Muscle of arm (tissue), 12 donors: ENCODE measurements around the gene CPNE5. TPM values are rescaled to one million over a fixed set of nuclear protein-coding genes. Genes with fewer than 3 reads are reported as not detected.
A peak's percentile ranks its signal among the peaks of the same experiment; 100 is the strongest.

Experiments
- DNase-seq: peaks from one replicate; pipeline ENCODE4 v3.0.0-alpha.2; 2013
- polyA plus RNA-seq, 12 donors: library from polyadenylated mRNA; unstranded; fragments of 120-200 nt; gene quantifications; one replicate each; pipeline ENCODE4 v1.2.1, GENCODE V29; 2013; ENCODE audit not compliant: insufficient read length in 12 of 12

The CPNE5 gene
- polyA plus RNA-seq, 12 donors: 5.7 to 30.5 (median 11.1) TPM; not detected in 1

DNA sequence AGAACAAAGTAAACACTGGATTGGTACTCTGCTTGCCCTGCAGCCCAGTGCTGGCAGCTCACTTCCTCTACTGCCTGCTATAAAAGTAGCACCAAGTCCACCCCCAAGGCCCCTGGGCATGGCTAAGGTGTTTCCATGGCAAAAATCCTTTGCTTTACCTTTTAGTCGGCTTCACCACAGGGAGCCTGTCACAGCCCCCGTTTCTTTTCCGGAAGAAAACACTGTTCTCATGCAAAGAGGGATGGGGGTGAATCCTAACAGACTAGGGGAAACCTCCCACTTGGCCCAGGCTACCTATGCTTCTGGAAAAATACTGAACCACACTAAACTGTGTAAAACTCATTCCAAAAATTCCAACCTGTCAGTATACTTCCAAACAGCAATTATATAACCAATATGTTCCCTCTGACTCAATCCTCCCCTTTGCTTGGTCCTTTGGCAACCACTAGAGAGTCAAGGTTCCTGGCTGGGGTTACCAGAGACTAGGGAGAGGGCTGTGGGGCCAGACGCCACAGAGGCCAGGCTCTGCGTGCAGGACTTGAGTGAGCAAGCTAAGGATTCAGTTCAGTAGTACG is 19.2 kb upstream of the CPNE5 start:
- no peak for DNase-seq

GRCh38 chr6:36857325-36857724 is 18.1 kb upstream of the CPNE5 start:
- no peak for DNase-seq

DNA sequence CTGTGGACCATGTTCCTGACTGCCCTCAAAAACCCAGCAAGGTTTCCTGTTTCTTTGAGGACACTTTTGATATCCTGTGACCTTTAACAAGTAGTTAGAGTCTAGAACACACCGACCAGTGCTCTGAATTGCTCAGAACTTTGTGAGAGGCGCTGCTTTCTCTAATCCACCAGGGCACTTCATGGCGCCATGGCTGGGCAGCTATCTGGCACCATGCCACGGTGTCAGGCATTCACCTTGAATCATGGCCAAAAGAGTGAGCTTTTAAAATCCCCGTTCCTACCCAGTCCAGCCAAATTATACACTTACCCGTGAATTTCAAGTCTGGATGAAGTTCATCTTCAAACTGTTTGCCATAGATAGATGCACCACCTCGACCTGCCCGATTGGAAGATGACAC is 17.0 kb upstream of the CPNE5 start:
- DNase-seq: no peak

- no peak for DNase-seq
Measured at GRCh38 chr6:36855750-36856149, 16.5 kb upstream of the CPNE5 start.

- DNase-seq: no peak
Measured at GRCh38 chr6:36853325-36853724, 14.1 kb upstream of the CPNE5 start.

DNA sequence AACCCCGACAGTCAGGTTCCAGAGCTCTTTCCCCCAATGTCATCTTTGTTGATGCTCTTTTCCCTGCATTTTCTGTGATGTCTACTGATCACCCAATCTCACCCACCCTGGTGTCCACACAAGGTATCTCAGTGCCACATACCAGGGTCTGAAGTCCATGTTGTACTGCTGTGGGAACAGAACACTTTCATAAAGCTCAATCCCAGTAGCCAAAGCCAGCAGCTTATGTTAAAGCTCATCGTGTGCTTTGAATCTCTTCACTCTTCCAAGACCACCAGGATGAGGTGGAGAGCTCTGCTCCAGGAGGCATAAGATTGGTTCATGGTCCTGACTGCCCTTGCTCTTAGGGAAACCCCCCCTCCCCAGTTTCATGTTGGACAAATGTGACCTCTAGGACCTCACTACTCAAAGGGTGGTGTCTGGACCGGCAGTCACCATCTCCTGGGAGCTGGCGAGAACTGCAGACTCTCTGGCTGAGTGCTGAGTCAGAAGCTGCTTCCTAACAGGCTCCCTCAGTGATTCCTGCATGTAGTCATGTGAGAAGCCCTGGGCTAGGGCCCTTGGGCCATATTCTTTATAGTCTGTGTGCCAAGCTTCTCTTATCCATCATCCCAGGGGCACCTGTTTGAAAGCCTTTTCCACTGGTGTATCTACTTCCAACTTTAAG is 13.4 kb upstream of the CPNE5 start:
- no peak for DNase-seq

DNA sequence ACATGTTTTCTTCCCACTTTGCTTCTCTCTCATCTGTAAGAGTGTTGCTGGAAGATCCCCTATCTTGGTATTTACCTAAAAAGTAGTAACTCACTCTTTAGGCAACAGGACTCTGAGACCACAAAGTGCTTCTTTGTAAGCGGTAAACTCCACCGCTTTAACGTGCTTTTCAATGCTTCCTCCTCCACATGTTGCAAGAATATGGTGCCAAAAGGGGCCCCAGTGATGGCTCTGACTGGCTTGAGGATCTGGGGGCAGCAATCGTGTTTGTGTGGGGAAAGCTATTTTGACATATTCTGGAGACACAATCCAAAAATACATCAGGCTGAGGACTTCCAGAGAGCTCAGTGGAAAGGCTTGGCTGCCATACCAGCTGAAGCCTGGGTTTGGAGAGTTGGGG is 12.4 kb upstream of the CPNE5 start:
- DNase-seq: no peak

- DNase-seq: peak; percentile 86
Measured at GRCh38 chr6:36851149-36851614, 11.9 kb upstream of the CPNE5 start.

DNA sequence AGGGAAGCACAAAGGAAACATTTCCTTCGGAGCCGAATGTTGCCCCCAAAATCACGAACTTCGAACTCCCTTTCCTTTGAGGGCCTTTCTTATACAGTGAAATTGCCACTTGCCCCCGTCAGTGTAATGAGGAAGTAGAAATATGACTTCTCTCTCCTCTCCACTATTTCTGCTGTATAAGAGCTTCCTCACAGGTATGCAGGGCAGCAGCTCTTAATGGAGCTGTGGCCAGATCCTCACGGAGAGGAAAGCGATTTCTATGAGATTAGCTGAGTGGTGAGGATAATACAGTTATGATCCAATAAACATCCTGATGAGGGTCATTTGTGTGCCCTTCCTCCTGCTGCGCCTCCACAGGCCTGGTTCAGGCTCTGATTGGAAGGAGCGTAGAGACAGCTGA is 10.8 kb upstream of the CPNE5 start:
- no peak for DNase-seq

DNA sequence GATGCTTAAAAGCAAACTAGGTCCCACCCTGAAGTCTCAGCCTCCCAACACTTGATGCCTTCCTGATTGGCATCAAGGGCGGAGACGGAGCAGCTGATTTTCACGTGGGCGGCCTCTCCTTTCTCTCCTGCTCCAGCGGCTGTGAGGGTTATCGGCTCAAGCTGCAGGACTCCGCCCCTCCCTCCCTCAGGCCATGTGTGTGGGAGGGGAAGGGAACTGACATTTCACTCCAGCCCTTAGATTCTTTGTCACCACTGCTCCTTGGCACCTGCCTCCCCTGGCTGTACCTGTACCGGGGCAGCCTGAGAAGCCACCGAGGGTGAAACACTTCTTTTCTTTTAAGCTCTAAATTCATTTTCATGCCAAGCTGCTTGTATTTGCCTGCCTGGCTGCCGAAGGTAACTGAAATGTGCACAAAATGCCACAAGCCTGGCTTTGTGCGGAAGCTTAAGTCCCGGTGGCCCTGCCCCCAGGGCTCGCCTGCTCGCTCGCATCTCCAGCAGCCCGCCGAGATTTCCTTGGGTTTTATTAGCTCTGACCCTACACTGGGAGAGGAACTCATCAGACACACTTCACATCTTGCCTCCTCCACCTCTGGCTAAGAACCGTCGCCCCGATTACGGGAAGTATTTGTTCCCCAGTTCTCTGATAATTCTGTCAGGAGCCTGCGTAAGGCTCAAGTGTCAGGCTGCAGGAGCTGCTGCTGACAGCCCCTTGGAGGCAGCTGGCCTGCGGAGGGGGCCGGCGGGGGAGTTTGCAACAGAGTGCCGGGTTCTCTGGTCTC is 9.6 kb upstream of the CPNE5 start:
- DNase-seq: no peak

- no peak for DNase-seq
Measured at GRCh38 chr6:36847991-36848390, 8.7 kb upstream of the CPNE5 start.

DNA sequence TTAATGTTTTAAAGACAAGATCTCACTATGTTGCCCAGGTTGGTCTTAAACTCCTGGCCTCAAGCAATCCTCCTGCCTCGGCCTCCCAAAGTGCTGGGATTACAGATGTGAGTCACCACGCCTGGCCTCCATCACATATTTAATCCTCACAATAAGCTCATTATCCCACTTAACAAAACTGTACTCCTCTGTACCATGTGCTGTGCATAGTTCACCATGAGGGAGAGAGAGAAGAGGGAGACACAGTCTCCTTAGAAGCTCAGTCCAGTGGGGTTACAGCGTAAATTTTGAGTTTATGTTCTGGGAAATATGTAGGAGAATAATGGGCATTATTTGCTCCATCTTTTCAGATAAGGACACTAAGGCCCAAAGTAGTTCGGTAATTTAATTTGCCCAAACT is 7.9 kb upstream of the CPNE5 start:
- no peak for DNase-seq

GRCh38 chr6:36845233-36845632 is 6.0 kb upstream of the CPNE5 start:
- no peak for DNase-seq

- no peak for DNase-seq
Measured at GRCh38 chr6:36844232-36845170, 5.3 kb upstream of the CPNE5 start.

DNA sequence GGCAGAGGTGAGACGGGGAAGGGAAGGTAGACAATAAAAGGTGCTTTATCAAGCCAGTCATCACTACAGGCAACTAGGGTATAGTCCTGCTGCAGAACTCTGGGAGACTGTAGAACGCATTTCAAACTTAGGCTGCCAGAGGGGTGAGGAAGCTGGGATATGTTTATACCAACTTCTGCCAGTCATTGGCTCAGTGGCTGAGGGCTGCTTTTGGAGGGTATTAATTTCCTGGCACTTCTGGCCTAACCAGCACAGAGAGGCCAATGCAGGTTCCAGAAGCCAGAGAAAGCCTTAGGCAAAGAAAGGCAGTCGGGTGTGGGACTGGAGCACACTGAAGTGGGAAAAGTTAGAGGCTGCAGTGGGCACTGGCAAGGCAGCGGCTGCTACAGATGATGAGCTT is 3.9 kb upstream of the CPNE5 start:
- DNase-seq: no peak

- DNase-seq: no peak
Measured at GRCh38 chr6:36841756-36842155, 2.5 kb upstream of the CPNE5 start.

- no peak for DNase-seq
Measured at GRCh38 chr6:36840432-36841403, 1.5 kb upstream of the CPNE5 start.

- no peak for DNase-seq
Measured at GRCh38 chr6:36839749-36840431, 646 bp upstream of the CPNE5 start.

GRCh38 chr6:36837686-36838085 is 1.6 kb downstream of the CPNE5 start:
- DNase-seq: no peak

- DNase-seq: no peak
Measured at GRCh38 chr6:36837022-36837339, 2.3 kb downstream of the CPNE5 start.
